ENCODE data around the gene FNDC1. TPM values are rescaled to one million over a fixed set of nuclear protein-coding genes. Genes with fewer than 3 reads are reported as not detected.

Gene FNDC1
- total RNA-seq, 2 donors from 2014 or later, result 0.52 TPM; not detected in 1

GRCh38 chr6:159268511-159268910 lies 99.3 kb downstream of the FNDC1 start:
- Histone ChIP-seq H3K27me3 (no peaks in the 10 kb centered on the region), H3K36me3 (replicated peaks in 1 of 2; ENCODE audit: insufficient read depth in 1 of 2, low read depth in 2 of 2) (no peaks in the 10 kb centered on the region), H3K9me3 (no peaks in the 10 kb centered on the region), H3K4me1 (no peaks in the 10 kb centered on the region), H3K27ac (no peak overlapping the region), H3K4me3 (no peak overlapping the region)
- TF ChIP-seq POLR2A (IDR thresholded peaks at IDR 0.05) (no peak), CTCF (IDR thresholded peaks at IDR 0.05) (no peak)
- 85 to 88% methylated on average over 1 of the region's 1 CpG for WGBS, 2 donors
- intact Hi-C loops (cut with DNase I), result no loop called here
- no peak for DNase-seq
- ATAC-seq, result no peak

DNA sequence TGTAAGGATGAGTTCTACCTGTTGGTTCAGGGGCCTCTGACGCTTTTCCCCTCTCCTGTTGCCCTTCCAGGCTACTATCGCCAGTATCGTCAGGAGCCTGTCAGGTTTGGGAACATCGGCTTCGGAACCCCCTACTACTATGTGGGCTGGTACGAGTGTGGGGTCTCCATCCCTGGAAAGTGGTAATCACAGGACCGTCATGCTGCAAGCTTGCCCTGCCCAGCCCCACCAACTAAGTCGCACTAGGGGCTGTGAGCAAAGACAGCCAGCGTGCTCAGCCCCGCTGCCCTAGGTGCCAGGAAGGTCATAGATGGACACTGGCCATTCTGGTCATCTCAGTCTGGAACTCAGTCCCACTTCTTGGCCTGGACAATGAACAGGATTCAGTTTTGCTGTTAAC lies 102.1 kb downstream of the FNDC1 start:
- WGBS, 2 donors, result 81 to 89% methylated on average over 9 of the region's 10 CpGs
- Histone ChIP-seq H3K36me3 (replicated peaks in 1 of 2; ENCODE audit: insufficient read depth in 1 of 2, low read depth in 2 of 2) (no peaks in the 10 kb centered on the region), H3K4me3 (no peak overlapping the region), H3K4me1 (no peaks in the 10 kb centered on the region), H3K27me3 (no peaks in the 10 kb centered on the region), H3K27ac (no peak overlapping the region), H3K9me3 (no peaks in the 10 kb centered on the region)
- no peak for DNase-seq
- no peak for TF ChIP-seq CTCF (IDR thresholded peaks at IDR 0.05)
- TF ChIP-seq POLR2A (IDR thresholded peaks at IDR 0.05), result no peak
- ATAC-seq, result no peak
- intact Hi-C loops (cut with DNase I), result no loop called here

- no peaks in the 10 kb centered on the region for H3K4me1 ChIP-seq
- no peak overlapping the region for H3K4me3 ChIP-seq
- DNase-seq (no peak), ATAC-seq (no peak)
- intact Hi-C loops (cut with DNase I), result no loop called here
- H3K27me3 ChIP-seq, result no peaks in the 10 kb centered on the region
- no peak overlapping the region for H3K27ac ChIP-seq
- H3K36me3 ChIP-seq (replicated peaks in 1 of 2; ENCODE audit: insufficient read depth in 1 of 2, low read depth in 2 of 2), result no peaks in the 10 kb centered on the region
- TF ChIP-seq POLR2A (IDR thresholded peaks at IDR 0.05) (no peak), CTCF (IDR thresholded peaks at IDR 0.05) (no peak)
- no peaks in the 10 kb centered on the region for H3K9me3 ChIP-seq
These were observed 109.4 kb downstream of the FNDC1 start for GRCh38 chr6:159278626-159279025.

- 34 to 36% methylated on average over 10 of the region's 10 CpGs for WGBS, 2 donors
- DNase-seq, result no peak
These were observed 110.6 kb downstream of the FNDC1 start for GRCh38 chr6:159279790-159280277.

More at GRCh38 chr6:159279790-159280277, 110.6 kb downstream of the FNDC1 start:
- Histone ChIP-seq H3K4me3 (no peak overlapping the region), H3K27ac (no peak overlapping the region), H3K9me3 (no peaks in the 10 kb centered on the region), H3K4me1 (no peaks in the 10 kb centered on the region), H3K36me3 (replicated peaks in 1 of 2; ENCODE audit: insufficient read depth in 1 of 2, low read depth in 2 of 2) (no peaks in the 10 kb centered on the region), H3K27me3 (no peaks in the 10 kb centered on the region)
- intact Hi-C loops (cut with DNase I), result no loop called here
- no peak for TF ChIP-seq POLR2A (IDR thresholded peaks at IDR 0.05)
- TF ChIP-seq CTCF (IDR thresholded peaks at IDR 0.05), result no peak
- ATAC-seq, result no peak
